Measurements from ENCODE around the gene TMEM39B. TPM values are rescaled to one million over a fixed set of nuclear protein-coding genes. Genes with fewer than 3 reads are reported as not detected.
A peak's percentile ranks its signal among the peaks of the same experiment; 100 is the strongest.

TMEM39B gene
- total RNA-seq, 4 donors from 2014 or later, result 3.7 to 13.2 (median 7.3) TPM

DNA sequence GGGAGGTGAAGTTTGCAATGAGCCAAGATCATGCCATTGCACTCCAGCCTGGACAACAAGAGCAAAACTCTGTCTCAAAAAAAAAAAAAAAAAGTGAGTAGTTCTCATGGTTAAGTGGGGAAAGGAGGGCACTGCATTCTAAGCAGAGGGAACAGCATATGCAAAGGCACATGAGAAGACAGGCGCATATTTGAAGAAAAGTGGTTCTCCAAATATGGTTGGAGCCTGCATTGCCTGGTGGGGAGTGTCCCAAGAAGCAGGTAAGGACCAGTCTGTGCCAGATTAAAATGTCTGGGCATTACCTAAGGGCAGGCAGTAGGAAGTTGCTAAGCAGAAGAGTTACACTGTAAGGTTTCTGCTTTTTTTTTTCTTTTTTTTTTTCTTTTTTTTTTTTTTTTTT lies 32.6 kb downstream of the TMEM39B start:
- 88 to 91% methylated on average over 1 of the region's 1 CpG for WGBS, 2 donors
- no peak overlapping the region for H3K4me3 ChIP-seq
- no peaks in the 10 kb centered on the region for H3K9me3 ChIP-seq
- H3K36me3 ChIP-seq, result peaks cover 0 to 24% (median 0%) of the 10 kb centered on the region in 3 donors
- no peaks in the 10 kb centered on the region for H3K27me3 ChIP-seq
- no peak for DNase-seq (ENCODE audit: low spot score in 2 of 2)
- no peak for TF ChIP-seq POLR2A (IDR thresholded peaks at IDR 0.05)
- TF ChIP-seq, protein P1, sequence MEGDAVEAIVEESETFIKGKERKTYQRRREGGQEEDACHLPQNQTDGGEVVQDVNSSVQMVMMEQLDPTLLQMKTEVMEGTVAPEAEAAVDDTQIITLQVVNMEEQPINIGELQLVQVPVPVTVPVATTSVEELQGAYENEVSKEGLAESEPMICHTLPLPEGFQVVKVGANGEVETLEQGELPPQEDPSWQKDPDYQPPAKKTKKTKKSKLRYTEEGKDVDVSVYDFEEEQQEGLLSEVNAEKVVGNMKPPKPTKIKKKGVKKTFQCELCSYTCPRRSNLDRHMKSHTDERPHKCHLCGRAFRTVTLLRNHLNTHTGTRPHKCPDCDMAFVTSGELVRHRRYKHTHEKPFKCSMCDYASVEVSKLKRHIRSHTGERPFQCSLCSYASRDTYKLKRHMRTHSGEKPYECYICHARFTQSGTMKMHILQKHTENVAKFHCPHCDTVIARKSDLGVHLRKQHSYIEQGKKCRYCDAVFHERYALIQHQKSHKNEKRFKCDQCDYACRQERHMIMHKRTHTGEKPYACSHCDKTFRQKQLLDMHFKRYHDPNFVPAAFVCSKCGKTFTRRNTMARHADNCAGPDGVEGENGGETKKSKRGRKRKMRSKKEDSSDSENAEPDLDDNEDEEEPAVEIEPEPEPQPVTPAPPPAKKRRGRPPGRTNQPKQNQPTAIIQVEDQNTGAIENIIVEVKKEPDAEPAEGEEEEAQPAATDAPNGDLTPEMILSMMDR (IDR thresholded peaks at IDR 0.05), result no peak
- H3K27ac ChIP-seq, result no peak overlapping the region
- H3K4me1 ChIP-seq, result peaks cover 0 to 25% (median 13%) of the 10 kb centered on the region in 4 donors

GRCh38 chr1:32106663-32107275 lies 34.0 kb downstream of the TMEM39B start:
- Histone ChIP-seq H3K27ac (no peak overlapping the region), H3K4me1 (peaks cover 0 to 39% (median 23%) of the 10 kb centered on the region in 4 donors), H3K36me3 (peaks cover 0 to 11% (median 0%) of the 10 kb centered on the region in 3 donors), H3K4me3 (peak overlapping the region in 1 of 4 donors; percentile 76), H3K9me3 (no peaks in the 10 kb centered on the region), H3K27me3 (no peaks in the 10 kb centered on the region)
- TF ChIP-seq, protein P1 (IDR thresholded peaks at IDR 0.05), result no peak
- TF ChIP-seq EP300 (IDR thresholded peaks at IDR 0.05) (no peak), POLR2A (IDR thresholded peaks at IDR 0.05) (no peak)
- 85 to 91% methylated on average over 9 of the region's 9 CpGs for WGBS, 2 donors
- no peak for DNase-seq (ENCODE audit: low spot score in 2 of 2)

- no peaks in the 10 kb centered on the region for H3K36me3 ChIP-seq
- TF ChIP-seq POLR2A (IDR thresholded peaks at IDR 0.05), result peak in 1 of 2 donors; percentile 59
- TF ChIP-seq, protein P1 (IDR thresholded peaks at IDR 0.05), result peak in 2 of 5 experiments; percentile 25 to 36
- peak; percentile 71 to 95 for TF ChIP-seq EP300 (IDR thresholded peaks at IDR 0.05)
- peak within 1 kb of the TSS; percentile 76 to 94 (median 78) for H3K4me3 ChIP-seq
- 0% methylated on average over 38 to 39 of the region's 45 CpGs for WGBS, 2 donors
- DNase-seq (ENCODE audit: low spot score in 2 of 2), result peak; percentile 67 to 90
- peak within 1 kb of the TSS; percentile 86 to 94 (median 89) for H3K27ac ChIP-seq
- peaks cover 0 to 51% (median 29%) of the 10 kb centered on the region in 4 donors for H3K4me1 ChIP-seq
- H3K27me3 ChIP-seq, result no peaks in the 10 kb centered on the region
- H3K9me3 ChIP-seq, result no peaks in the 10 kb centered on the region
These were observed 35.3 kb downstream of the TMEM39B start, which contains the start of gene KPNA6 for GRCh38 chr1:32107742-32108661. TSS of gene KPNA6 (plus strand) at chr1:32108056. CDS start at chr1:32108131, 75 bp downstream.

GRCh38 chr1:32111040-32111623 lies 38.4 kb downstream of the TMEM39B start:
- peaks cover 0 to 9% (median 0%) of the 10 kb centered on the region in 3 donors for H3K36me3 ChIP-seq
- no peak for DNase-seq (ENCODE audit: low spot score in 2 of 2)
- peaks cover 0 to 72% (median 29%) of the 10 kb centered on the region in 4 donors for H3K4me1 ChIP-seq
- TF ChIP-seq, protein P1 (IDR thresholded peaks at IDR 0.05), result no peak
- TF ChIP-seq EP300 (IDR thresholded peaks at IDR 0.05), result no peak
- no peak for TF ChIP-seq POLR2A (IDR thresholded peaks at IDR 0.05)
- no peaks in the 10 kb centered on the region for H3K9me3 ChIP-seq
- no peak overlapping the region for H3K27ac ChIP-seq
- WGBS, 2 donors, result 84 to 97% methylated on average over 2 of the region's 2 CpGs
- H3K27me3 ChIP-seq, result no peaks in the 10 kb centered on the region
- H3K4me3 ChIP-seq, result no peak overlapping the region
